Measurements from ENCODE around the gene MPHOSPH9. TPM values are rescaled to one million over a fixed set of nuclear protein-coding genes. Genes with fewer than 3 reads are reported as not detected.
A peak's percentile ranks its signal among the peaks of the same experiment; 100 is the strongest.

Gene MPHOSPH9
- total and polyA plus RNA-seq, 2 donors (not counting 1 experiment from before 2014, with no cell fraction given) = 11.8 to 45.1 TPM

DNA sequence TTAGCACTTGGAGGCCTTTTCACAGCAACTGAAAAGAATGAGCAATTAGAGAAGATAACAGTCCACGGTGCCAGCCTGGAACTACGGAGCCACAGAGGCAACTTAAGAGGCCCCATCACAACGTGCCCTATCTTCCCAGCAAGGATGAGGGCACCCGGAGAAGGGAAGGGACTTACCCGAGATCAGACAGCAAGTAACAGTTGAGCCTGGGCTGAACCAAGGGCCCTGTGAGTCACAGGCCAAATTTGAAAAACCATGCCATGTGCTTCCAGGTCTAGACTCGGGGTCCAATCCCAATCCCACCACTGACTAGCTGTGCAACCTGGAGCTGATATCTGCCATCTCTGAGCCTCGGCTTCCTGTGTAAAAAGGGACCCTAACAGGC, 124.3 kb downstream of the MPHOSPH9 start:
- Histone ChIP-seq H3K9me3 (ENCODE audit: control extremely low read depth in 1 of 3, control insufficient read depth in 2 of 3, insufficient read depth in 1 of 3, low read length in 2 of 3) (no peaks in the 10 kb centered on the region), H3K79me2 (ENCODE audit: control insufficient read depth, insufficient read depth, low read length) (peaks cover 80% of the 10 kb centered on the region), H3K36me3 (replicated peaks in 1 of 2; ENCODE audit: control extremely low read depth in 1 of 2, control insufficient read depth in 1 of 2, extremely low read depth in 1 of 2, insufficient read depth in 2 of 2, low read length in 1 of 2) (peaks cover 0 to 3% of the 10 kb centered on the region in 2 experiments), H4K20me1 (ENCODE audit: control insufficient read depth, insufficient read depth, low read length, poor library complexity, severe bottlenecking) (no peaks in the 10 kb centered on the region), H3K27me3 (replicated peaks in 1 of 4; ENCODE audit: control extremely low read depth in 1 of 4, control insufficient read depth in 3 of 4, insufficient read depth in 4 of 4, low read length in 3 of 4) (no peaks in the 10 kb centered on the region), H3K27ac (ENCODE audit: low read length in 2 of 2) (no peak overlapping the region), H2AFZ (ENCODE audit: insufficient read depth, low read depth, low read length, poor library complexity, severe bottlenecking) (no peak overlapping the region), H3K9ac (ENCODE audit: low read length) (no peak overlapping the region), H3K4me1 (ENCODE audit: control insufficient read depth in 2 of 2, insufficient read depth in 2 of 2, low read length in 2 of 2) (peaks cover 33 to 44% of the 10 kb centered on the region in 2 donors), H3K4me3 (ENCODE audit: control extremely low read depth in 1 of 5, extremely low read depth in 1 of 5, insufficient read depth in 1 of 5, low read depth in 2 of 5, low read length in 4 of 5) (no peak overlapping the region), H3K4me2 (replicated peaks; ENCODE audit: low read depth, low read length, poor library complexity, severe bottlenecking) (no peak overlapping the region)
- ChIA-PET CTCF (no interaction called here), POLR2A (no interaction called here)
- TF ChIP-seq, protein P1, sequence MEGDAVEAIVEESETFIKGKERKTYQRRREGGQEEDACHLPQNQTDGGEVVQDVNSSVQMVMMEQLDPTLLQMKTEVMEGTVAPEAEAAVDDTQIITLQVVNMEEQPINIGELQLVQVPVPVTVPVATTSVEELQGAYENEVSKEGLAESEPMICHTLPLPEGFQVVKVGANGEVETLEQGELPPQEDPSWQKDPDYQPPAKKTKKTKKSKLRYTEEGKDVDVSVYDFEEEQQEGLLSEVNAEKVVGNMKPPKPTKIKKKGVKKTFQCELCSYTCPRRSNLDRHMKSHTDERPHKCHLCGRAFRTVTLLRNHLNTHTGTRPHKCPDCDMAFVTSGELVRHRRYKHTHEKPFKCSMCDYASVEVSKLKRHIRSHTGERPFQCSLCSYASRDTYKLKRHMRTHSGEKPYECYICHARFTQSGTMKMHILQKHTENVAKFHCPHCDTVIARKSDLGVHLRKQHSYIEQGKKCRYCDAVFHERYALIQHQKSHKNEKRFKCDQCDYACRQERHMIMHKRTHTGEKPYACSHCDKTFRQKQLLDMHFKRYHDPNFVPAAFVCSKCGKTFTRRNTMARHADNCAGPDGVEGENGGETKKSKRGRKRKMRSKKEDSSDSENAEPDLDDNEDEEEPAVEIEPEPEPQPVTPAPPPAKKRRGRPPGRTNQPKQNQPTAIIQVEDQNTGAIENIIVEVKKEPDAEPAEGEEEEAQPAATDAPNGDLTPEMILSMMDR (IDR thresholded peaks at IDR 0.05) = no peak
- TF ChIP-seq EZH2 (IDR thresholded peaks at IDR 0.05; ENCODE audit: borderline replicate concordance, insufficient read depth, low read depth, low read length, poor library complexity, severe bottlenecking) = no peak
- no peak for DNase-seq
- WGBS (ENCODE audit: insufficient coverage) = 98% methylated on average over 7 of the region's 7 CpGs
- ATAC-seq (ENCODE audit: low read depth) = no peak
- no peaks in the 10 kb centered on the region for H3K9me3 Mint-ChIP-seq (ENCODE audit: insufficient read depth)
- no peaks in the 10 kb centered on the region for H3K27me3 Mint-ChIP-seq
- H3K27ac Mint-ChIP-seq = peak overlapping the region; percentile 56
- peaks cover 47% of the 10 kb centered on the region for H3K4me1 Mint-ChIP-seq
- intact Hi-C loops (cut with micrococcal nuclease) = loop anchor here (5.0 kb wide), 1 partner anchor 34 kb away; no protein-coding TSS in a partner anchor
- H3K4me3 Mint-ChIP-seq = no peak overlapping the region

DNA sequence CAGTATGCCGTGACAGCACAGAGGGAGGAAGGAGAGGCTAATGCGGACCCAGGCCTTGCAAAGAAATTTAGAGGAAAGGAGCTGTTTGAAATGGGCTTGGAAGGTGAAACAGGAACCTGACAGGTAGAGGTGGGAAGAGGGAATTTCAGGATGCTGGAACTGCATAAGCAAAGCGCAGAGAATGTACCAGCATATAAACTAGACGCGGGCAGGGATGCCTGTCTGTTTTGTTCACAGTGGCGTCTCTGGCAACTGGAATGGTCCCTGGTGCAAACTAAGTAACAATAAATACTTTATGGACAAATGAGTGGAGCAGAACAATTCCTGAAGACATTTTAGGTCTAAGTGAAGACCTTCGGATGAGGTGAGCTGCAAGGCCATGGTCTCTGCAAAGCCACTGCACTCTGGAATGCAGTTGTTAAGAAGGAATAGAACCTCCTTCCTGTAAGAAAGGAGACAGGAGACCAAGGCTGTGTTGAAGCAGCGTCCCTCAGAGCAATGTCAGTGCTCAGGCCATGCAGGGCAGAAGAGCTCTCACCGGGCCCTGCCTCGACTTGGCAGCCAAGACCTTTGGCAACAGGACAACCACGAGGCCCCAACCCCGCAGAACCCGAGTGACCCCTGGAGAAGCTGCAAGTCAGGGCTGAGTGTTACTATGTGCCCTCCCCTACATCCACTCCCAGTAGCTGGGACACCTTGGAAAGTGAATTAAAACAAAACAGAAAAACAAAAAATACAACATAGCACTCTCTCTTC, 124.8 kb downstream of the MPHOSPH9 start:
- no peak for DNase-seq
- Mint-ChIP-seq H3K4me1 (peaks cover 44% of the 10 kb centered on the region), H3K9me3 (ENCODE audit: insufficient read depth) (no peaks in the 10 kb centered on the region), H3K4me3 (peak overlapping the region; percentile 23), H3K27me3 (no peaks in the 10 kb centered on the region), H3K27ac (peak overlapping the region; percentile 61)
- POLR2A ChIA-PET = interaction anchor here (1.2 to 1.7 kb wide), 2 partner anchors 7 to 126 kb away, joined by 3 to 6 read pairs; no protein-coding TSS in a partner anchor
- CTCF ChIA-PET = interaction anchor here (1.2 to 2.0 kb wide), 4 partner anchors 24 to 65 kb away, joined by 3 to 13 read pairs (median 6); no protein-coding TSS in a partner anchor
- Histone ChIP-seq H3K27me3 (replicated peaks in 1 of 4; ENCODE audit: control extremely low read depth in 1 of 4, control insufficient read depth in 3 of 4, insufficient read depth in 4 of 4, low read length in 3 of 4) (no peaks in the 10 kb centered on the region), H3K9ac (ENCODE audit: low read length) (peak overlapping the region; percentile 44), H4K20me1 (ENCODE audit: control insufficient read depth, insufficient read depth, low read length, poor library complexity, severe bottlenecking) (no peaks in the 10 kb centered on the region), H3K4me2 (replicated peaks; ENCODE audit: low read depth, low read length, poor library complexity, severe bottlenecking) (peak overlapping the region; percentile 64), H3K4me1 (ENCODE audit: control insufficient read depth in 2 of 2, insufficient read depth in 2 of 2, low read length in 2 of 2) (peaks cover 28 to 38% of the 10 kb centered on the region in 2 donors), H3K27ac (ENCODE audit: low read length in 2 of 2) (peak overlapping the region; percentile 74 to 81), H3K79me2 (ENCODE audit: control insufficient read depth, insufficient read depth, low read length) (peaks cover 77% of the 10 kb centered on the region), H3K4me3 (ENCODE audit: control extremely low read depth in 1 of 5, extremely low read depth in 1 of 5, insufficient read depth in 1 of 5, low read depth in 2 of 5, low read length in 4 of 5) (no peak overlapping the region), H3K9me3 (ENCODE audit: control extremely low read depth in 1 of 3, control insufficient read depth in 2 of 3, insufficient read depth in 1 of 3, low read length in 2 of 3) (no peaks in the 10 kb centered on the region), H2AFZ (ENCODE audit: insufficient read depth, low read depth, low read length, poor library complexity, severe bottlenecking) (no peak overlapping the region), H3K36me3 (replicated peaks in 1 of 2; ENCODE audit: control extremely low read depth in 1 of 2, control insufficient read depth in 1 of 2, extremely low read depth in 1 of 2, insufficient read depth in 2 of 2, low read length in 1 of 2) (peaks cover 0 to 3% of the 10 kb centered on the region in 2 experiments)
- 98% methylated on average over 11 of the region's 13 CpGs for WGBS (ENCODE audit: insufficient coverage)
- TF ChIP-seq EZH2 (IDR thresholded peaks at IDR 0.05; ENCODE audit: borderline replicate concordance, insufficient read depth, low read depth, low read length, poor library complexity, severe bottlenecking) = no peak
- TF ChIP-seq, protein P1 (IDR thresholded peaks at IDR 0.05) = no peak
- ATAC-seq (ENCODE audit: low read depth) = no peak
- intact Hi-C loops (cut with micrococcal nuclease) = loop anchor here (1.0 to 5.0 kb wide), 2 partner anchors 32 to 34 kb away; no protein-coding TSS in a partner anchor
